HCT116 (cell line): ENCODE measurements around the gene BRD4. TPM values are rescaled to one million over a fixed set of nuclear protein-coding genes. Genes with fewer than 3 reads are reported as not detected.

Experiments
- ATAC-seq: fragments of 200-7000 bp; cut with Tn5 transposase; 2 replicates; pipeline ENCODE4 v1.9.1; 2020; ENCODE audit warnings: mild to moderate bottlenecking, moderate library complexity
- BruUV-seq: library from RNA; stranded (reverse); fragments of 400-500 nt; replicated peaks from 2 replicates; lab custom pipeline; 2021; lab: Mats Ljungman, UMichigan
- CTCF ChIA-PET: fragments of 300-600 bp; sonication (Branson Sonifier 250); formaldehyde crosslinking; loops from one replicate; lab custom pipeline; 2021; ENCODE audit warnings: antibody characterized with exemption; lab: Charles Lee
- POLR2A ChIA-PET: fragments of 300-600, 350-600 bp; sonication (Branson Sonifier 250); formaldehyde crosslinking; loops from one replicate; lab custom pipeline; 2021; ENCODE audit warnings: antibody characterized with exemption; lab: Charles Lee
- RAD21 ChIA-PET, 2 experiments: fragments of 300-600 bp; sonication (Branson Sonifier 250); formaldehyde crosslinking; loops; one replicate each; lab custom pipeline; 2023; ENCODE audit warnings: low total read pairs in 2 of 2; ENCODE audit not compliant: uncharacterized antibody in 2 of 2, unreplicated experiment in 2 of 2, low non-redundant PET in 1 of 2; lab: Charles Lee
- DNase-seq: peaks from one replicate; pipeline ENCODE4 v3.0.0-alpha.2; 2010; ENCODE audit warnings: low read depth, low spot score
- H2AFZ ChIP-seq: fragments of 200-600 bp; shearing (Covaris generic), sonication (generic); 2 replicates; pipeline ENCODE4 v1.6.1; 2017; ENCODE audit warnings: low read depth, mixed run types, mixed read lengths, antibody characterized with exemption, low read length; ENCODE audit not compliant: poor library complexity, severe bottlenecking
- H3K27ac ChIP-seq: 2 replicates; pipeline ENCODE4 v1.5.1; 2012; ENCODE audit warnings: low read depth, low read length
- H3K27me3 ChIP-seq: fragments of 200-600 bp; sonication (generic); 2 replicates; pipeline ENCODE4 v1.6.1; 2016; ENCODE audit warnings: mixed run types, low read length, mixed read lengths; ENCODE audit not compliant: insufficient read depth
- H3K36me3 ChIP-seq, 2 experiments: fragments of 200-500 bp in 1 of 2; fragments of 200-600 bp in 1 of 2; sonication (Bioruptor generic) in 1 of 2; sonication (generic) in 1 of 2; 2 replicates each; pipeline versions ENCODE4 v1.5.1 to v1.6.1; 2014 to 2016; ENCODE audit warnings: low read length in 2 of 2, inconsistent platforms in 1 of 2, mixed read lengths in 1 of 2, mixed run types in 1 of 2; ENCODE audit not compliant: insufficient read depth in 2 of 2, control insufficient read depth in 1 of 2
- H3K4me1 ChIP-seq, 2 experiments: fragments of 200-600 bp in 1 of 2; sonication (generic) in 1 of 2; 2 replicates each; pipeline versions ENCODE4 v1.5.1 to v1.6.1; 2012 to 2017; ENCODE audit warnings: low read length in 2 of 2, inconsistent platforms in 1 of 2, mild to moderate bottlenecking in 1 of 2, mixed read lengths in 1 of 2, mixed run types in 1 of 2, moderate library complexity in 1 of 2; ENCODE audit not compliant: insufficient read depth in 2 of 2, control insufficient read depth in 1 of 2
- H3K4me2 ChIP-seq: fragments of 200-600 bp; sonication (generic); 2 replicates; pipeline ENCODE4 v1.6.1; 2017; ENCODE audit warnings: mixed run types, low read length, mixed read lengths
- H3K4me3 ChIP-seq, 2 experiments: fragments of 200-600 bp in 1 of 2; sonication (generic) in 1 of 2; replicated peaks in 1 of 2; 2 replicates each; pipeline ENCODE4 v1.5.1; 2011 to 2016; ENCODE audit warnings: low read length in 2 of 2, control low read depth in 1 of 2, low read depth in 1 of 2, mild to moderate bottlenecking in 1 of 2, mixed read lengths in 1 of 2, mixed run types in 1 of 2
- H3K79me2 ChIP-seq: fragments of 200-600 bp; sonication (generic); 2 replicates; pipeline ENCODE4 v1.6.1; 2017; ENCODE audit warnings: mild to moderate bottlenecking, mixed run types, low read length, moderate library complexity, mixed read lengths; ENCODE audit not compliant: insufficient read depth
- H3K9ac ChIP-seq: fragments of 200-600 bp; sonication (generic); 2 replicates; pipeline ENCODE4 v1.6.1; 2016; ENCODE audit warnings: low read length, mixed read lengths
- H3K9me2 ChIP-seq: fragments of 200-600 bp; sonication (generic), shearing (Covaris generic); 2 replicates; pipeline ENCODE4 v1.6.1; 2017; ENCODE audit warnings: mixed run types, mild to moderate bottlenecking, moderate library complexity; ENCODE audit not compliant: insufficient read depth
- H3K9me3 ChIP-seq, 2 experiments: fragments of 200-500 bp in 1 of 2; fragments of 200-600 bp in 1 of 2; sonication (Bioruptor generic) in 1 of 2; sonication (generic) in 1 of 2; 2 replicates each; pipeline ENCODE4 v1.6.1; 2014 to 2017; ENCODE audit warnings: low read length in 2 of 2, mixed read lengths in 2 of 2, inconsistent platforms in 1 of 2, low read depth in 1 of 2, mild to moderate bottlenecking in 1 of 2, mixed run types in 1 of 2, moderate library complexity in 1 of 2; ENCODE audit not compliant: control insufficient read depth in 1 of 2, insufficient read depth in 1 of 2
- H4K20me1 ChIP-seq: fragments of 200-600 bp; sonication (generic), shearing (Covaris generic); 2 replicates; pipeline ENCODE4 v1.6.1; 2017; ENCODE audit warnings: mixed run types, mild to moderate bottlenecking, moderate library complexity; ENCODE audit not compliant: insufficient read depth
- EGR1 ChIP-seq: IDR thresholded peaks from 2 replicates; pipeline ENCODE4 v1.6.1; 2012; ENCODE audit warnings: low read depth
- ELF1 ChIP-seq: IDR thresholded peaks from 2 replicates; pipeline ENCODE4 v1.6.1; 2012; ENCODE audit warnings: low read depth, borderline replicate concordance
- EZH2phosphoT487 ChIP-seq: fragments of 200-600 bp; IDR thresholded peaks from 2 replicates; pipeline ENCODE4 v1.6.1; 2018; ENCODE audit warnings: antibody characterized with exemption, borderline replicate concordance
- FOSL1 ChIP-seq: IDR thresholded peaks from 2 replicates; pipeline ENCODE4 v1.6.1; 2012; ENCODE audit warnings: low read depth
- POLR2A ChIP-seq: IDR thresholded peaks from 2 replicates; pipeline ENCODE4 v1.7.0; 2011; ENCODE audit warnings: borderline replicate concordance; ENCODE audit not compliant: insufficient read depth, insufficient read length; ENCODE audit errors: extremely low read depth
- REST ChIP-seq: IDR thresholded peaks from 2 replicates; pipeline ENCODE4 v1.6.1; 2012; ENCODE audit warnings: low read depth
- TCF7L2 ChIP-seq: IDR thresholded peaks from 2 replicates; pipeline ENCODE4 v1.7.0; 2011; ENCODE audit warnings: borderline replicate concordance, inconsistent platforms; ENCODE audit not compliant: insufficient read depth, insufficient read length; ENCODE audit errors: extremely low read depth
- ZBTB33 ChIP-seq: IDR thresholded peaks from 2 replicates; pipeline ENCODE4 v1.6.1; 2011; ENCODE audit warnings: mild to moderate bottlenecking, low read length, moderate library complexity; ENCODE audit not compliant: insufficient replicate concordance; ENCODE audit errors: extremely low read depth
- intact Hi-C: fragments of 100-400 bp; cut with micrococcal nuclease; formaldehyde crosslinking; loops from 2 replicates; pipeline ENCODE4 v1.10.0; 2022
- total RNA-seq: library from RNA; stranded (reverse); gene quantifications from one replicate; pipeline ENCODE4 v1.2.1, GENCODE V29; 2021; ENCODE audit not compliant: unreplicated experiment
- TF ChIP-seq, protein P1 (sequence below): IDR thresholded peaks from 2 replicates; pipeline ENCODE4 v1.6.1; 2012

BRD4 gene
- total RNA-seq, 1 experiment from 2014 or later, result 52.9 TPM

DNA sequence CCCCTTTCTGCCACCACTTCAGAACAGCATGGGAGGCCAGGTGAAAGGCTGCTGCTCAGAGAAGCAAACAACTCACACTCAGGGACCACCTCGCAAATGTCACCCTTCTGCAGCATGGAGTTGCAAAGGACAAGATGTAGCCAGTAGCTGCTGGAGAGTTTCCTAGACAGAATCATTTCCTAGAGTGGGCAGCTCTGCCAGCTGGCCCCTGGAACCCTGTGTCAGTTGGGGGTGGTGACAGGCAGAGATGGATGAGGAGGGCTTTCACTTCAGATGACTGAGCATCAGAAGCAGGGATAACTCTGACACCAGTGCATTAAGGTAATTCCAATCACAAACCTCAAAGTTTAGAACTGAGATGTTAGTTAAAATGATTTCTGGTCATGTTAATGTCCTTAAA lies 65.7 kb downstream of the BRD4 start:
- Histone ChIP-seq H3K4me3 (no peak overlapping the region), H3K27me3 (no peaks in the 10 kb centered on the region), H3K79me2 (peaks cover 61% of the 10 kb centered on the region), H3K4me1 (no peaks in the 10 kb centered on the region), H3K9me2 (no peaks in the 10 kb centered on the region), H2AFZ (no peak overlapping the region), H3K36me3 (peaks cover 5 to 17% of the 10 kb centered on the region in 2 experiments; a peak in 1 of 4 replicates), H4K20me1 (no peaks in the 10 kb centered on the region)
- DNase-seq, result no peak
- RAD21 ChIA-PET, result no interaction called here
- ATAC-seq, result no peak
- POLR2A ChIA-PET, result no interaction called here
- TF ChIP-seq FOSL1 (no peak), ZBTB33 (no peak), POLR2A (no peak), EZH2phosphoT487 (no peak), EGR1 (no peak), TCF7L2 (no peak), ELF1 (no peak), REST (no peak)
- TF ChIP-seq, protein P1, sequence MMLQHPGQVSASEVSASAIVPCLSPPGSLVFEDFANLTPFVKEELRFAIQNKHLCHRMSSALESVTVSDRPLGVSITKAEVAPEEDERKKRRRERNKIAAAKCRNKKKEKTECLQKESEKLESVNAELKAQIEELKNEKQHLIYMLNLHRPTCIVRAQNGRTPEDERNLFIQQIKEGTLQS, result no peak
- TF ChIP-seq, all 23 proteins: peak for 0
- Histone ChIP-seq H3K9me3 (no peaks in the 10 kb centered on the region), H3K27ac (no peak overlapping the region), H3K9ac (no peak overlapping the region), H3K4me2 (no peak overlapping the region)
- CTCF ChIA-PET, result interaction anchor here (1.2 to 3.2 kb wide), 2 partner anchors 16 to 288 kb away, joined by 3 to 13 read pairs; no protein-coding TSS in a partner anchor
- intact Hi-C loops, result loop anchor here (10.0 kb wide), 1 partner anchor 108 kb away; the partner anchor contains the start of gene AKAP8
- no TSS peak for BruUV-seq
